ENCODE measurements around the gene SNX10. TPM values are rescaled to one million over a fixed set of nuclear protein-coding genes. Genes with fewer than 3 reads are reported as not detected.

Gene SNX10
- total and polyA plus RNA-seq, 2 of the 8 experiments (the other 6 are each of a cell fraction or from before 2014, with no cell fraction given), result 4.4 to 9.6 TPM

DNA sequence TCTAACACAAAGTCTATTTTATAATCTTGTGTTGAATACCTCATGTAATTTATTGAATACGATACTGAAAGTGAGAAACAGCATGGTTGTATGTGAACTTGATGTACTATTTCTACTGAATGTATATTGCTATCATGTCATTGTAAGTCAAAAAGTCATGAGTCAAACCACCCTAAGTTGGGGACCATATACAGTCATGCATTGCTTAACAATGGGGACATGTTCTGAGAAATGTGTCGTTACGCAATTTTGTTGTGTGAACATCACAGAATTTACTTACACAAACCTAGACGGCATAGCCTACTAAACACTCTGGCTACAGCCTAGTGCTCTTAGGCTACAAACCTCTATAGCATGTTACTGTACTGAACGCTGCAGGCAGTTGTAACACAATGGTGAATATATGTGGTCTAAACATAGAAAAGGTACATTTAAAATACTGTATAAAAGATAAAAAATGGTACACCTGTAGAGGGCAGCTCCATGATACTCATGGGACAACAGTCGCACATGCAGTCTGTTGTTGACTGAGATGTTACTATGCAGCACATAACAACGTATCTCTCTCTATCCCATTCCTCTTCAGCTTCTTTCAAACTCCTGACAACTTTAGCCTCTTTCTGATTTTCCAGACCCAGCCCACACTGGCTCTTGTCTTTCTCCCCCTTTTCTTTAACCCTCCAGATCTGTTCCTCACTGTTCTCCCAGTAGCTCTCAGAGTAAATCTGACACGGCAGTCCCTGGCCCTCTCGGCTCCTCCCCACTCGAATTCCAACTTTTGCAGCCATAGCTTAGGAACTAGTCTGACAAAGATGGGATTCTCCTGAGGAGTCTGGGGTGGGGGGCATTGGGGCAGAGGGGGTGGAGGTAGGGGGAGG, 90.1 kb downstream of the SNX10 start:
- Histone ChIP-seq H3K4me1 (replicated peaks in 1 of 4; ENCODE audit: control insufficient read depth in 3 of 4, insufficient read depth in 4 of 4, low read length in 3 of 4) (peaks cover 0 to 2% (median under 1%) of the 10 kb centered on the region in 4 experiments; a peak in 1 of 7 replicates), H4K8ac (ENCODE audit: extremely low read depth, insufficient read depth, low read length) (no peak overlapping the region; the same call in 1 of the 2 replicates), H2AFZ (ENCODE audit: low read length) (no peak overlapping the region), H2BK120ac (replicated peaks; ENCODE audit: low read depth, low read length) (no peak overlapping the region), H4K5ac (ENCODE audit: insufficient read length, low read depth, low read length) (no peak overlapping the region), H3K4me3 (ENCODE audit: extremely low read depth in 1 of 4, insufficient read depth in 2 of 4, low read depth in 3 of 4, low read length in 4 of 4) (no peak overlapping the region), H3K18ac (ENCODE audit: extremely low read depth, low read length) (no peak overlapping the region), H2BK15ac (ENCODE audit: low read length) (no peak overlapping the region), H3K9ac (replicated peaks in 1 of 4; ENCODE audit: extremely low read depth in 1 of 4, low read depth in 3 of 4, low read length in 3 of 4) (no peak overlapping the region), H2BK12ac (ENCODE audit: low read depth, low read length) (no peak overlapping the region), H2AK5ac (ENCODE audit: low read depth, low read length) (no peak overlapping the region), H3K79me2 (ENCODE audit: control insufficient read depth in 1 of 2, insufficient read depth in 2 of 2, low read length in 2 of 2) (no peaks in the 10 kb centered on the region), H3K36me3 (ENCODE audit: control insufficient read depth in 2 of 4, insufficient read depth in 4 of 4, low read length in 3 of 4) (no peaks in the 10 kb centered on the region), H3K27ac (ENCODE audit: low read depth, low read length) (no peak overlapping the region), H3K27me3 (replicated peaks in 1 of 4; ENCODE audit: control insufficient read depth in 3 of 4, extremely low read depth in 1 of 4, insufficient read depth in 3 of 4, low read length in 3 of 4) (no peaks in the 10 kb centered on the region), H3K4ac (replicated peaks; ENCODE audit: insufficient read length, low read depth, low read length) (no peak overlapping the region), H4K91ac (replicated peaks; ENCODE audit: insufficient read length, low read length) (no peak overlapping the region), H3K9me3 (ENCODE audit: insufficient read depth in 2 of 2, low read depth in 1 of 2, low read length in 1 of 2) (no peaks in the 10 kb centered on the region), H3K4me2 (ENCODE audit: insufficient read depth in 1 of 2, low read depth in 2 of 2, low read length in 2 of 2) (no peak overlapping the region), H3K23ac (ENCODE audit: insufficient read length) (no peak overlapping the region), H2BK20ac (ENCODE audit: low read length) (no peak overlapping the region), H3K23me2 (ENCODE audit: low read depth, low read length) (peaks cover 2% of the 10 kb centered on the region; the same call in 1 of the 2 replicates), H3K79me1 (ENCODE audit: low read depth, low read length) (no peaks in the 10 kb centered on the region), H2BK5ac (ENCODE audit: low read depth, low read length) (no peak overlapping the region), H3K14ac (ENCODE audit: insufficient read length) (no peak overlapping the region), H3K56ac (replicated peaks; ENCODE audit: insufficient read length, low read depth, low read length) (no peak overlapping the region), H4K20me1 (replicated peaks in 1 of 2; ENCODE audit: control insufficient read depth in 1 of 2, insufficient read depth in 2 of 2, low read length in 2 of 2) (no peaks in the 10 kb centered on the region)
- DNase-seq (ENCODE audit: low read depth in 1 of 2, low spot score in 2 of 2) (no peak), FAIRE-seq (no peak)
- ChIA-PET CTCF (ENCODE audit: partially characterized antibody) (interaction anchor here (0.8 to 2.3 kb wide), 7 partner anchors 12 to 762 kb away, joined by 3 to 6 read pairs (median 5); partner anchors contain the start of gene HOXA5), POLR2A (ENCODE audit: partially characterized antibody) (no interaction called here)
- WGBS, 2 experiments (ENCODE audit: extremely low coverage in 1 of 2, insufficient coverage in 1 of 2, insufficient read length in 1 of 2, insufficient replicate concordance in 2 of 2, low coverage in 1 of 2, low lambda C conversion rate in 2 of 2, missing lambda C conversion rate in 1 of 2), result 89% methylated on average over 10 of the region's 10 CpGs; no CpG with 5 or more reads in 1 of the 2 experiments
- TF ChIP-seq TEAD4 (IDR thresholded peaks at IDR 0.05; ENCODE audit: low read depth, low read length), result no peak
- no peak for TF ChIP-seq RXRA (IDR thresholded peaks at IDR 0.05; ENCODE audit: insufficient read depth, low read depth, low read length)
- TF ChIP-seq, protein P1, sequence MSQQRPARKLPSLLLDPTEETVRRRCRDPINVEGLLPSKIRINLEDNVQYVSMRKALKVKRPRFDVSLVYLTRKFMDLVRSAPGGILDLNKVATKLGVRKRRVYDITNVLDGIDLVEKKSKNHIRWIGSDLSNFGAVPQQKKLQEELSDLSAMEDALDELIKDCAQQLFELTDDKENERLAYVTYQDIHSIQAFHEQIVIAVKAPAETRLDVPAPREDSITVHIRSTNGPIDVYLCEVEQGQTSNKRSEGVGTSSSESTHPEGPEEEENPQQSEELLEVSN (IDR thresholded peaks at IDR 0.05), result no peak
- TF ChIP-seq HDAC6 (IDR thresholded peaks at IDR 0.05; ENCODE audit: low read depth, low read length), result no peak
- no peak for TF ChIP-seq POLR2AphosphoS5 (IDR thresholded peaks at IDR 0.05; ENCODE audit: low read depth, low read length)
- no peak for TF ChIP-seq JUND (IDR thresholded peaks at IDR 0.05; ENCODE audit: low read length)
- no peak for TF ChIP-seq CEBPB (IDR thresholded peaks at IDR 0.05; ENCODE audit: low read depth, low read length)
- TF ChIP-seq GABPA (IDR thresholded peaks at IDR 0.05; ENCODE audit: borderline replicate concordance, insufficient read depth, low read length), result no peak
- no peak for TF ChIP-seq SIN3A (conservative IDR thresholded peaks at IDR 0.05 in 1 of 2, IDR thresholded peaks at IDR 0.05 in 1 of 2; ENCODE audit: low read depth in 1 of 2, low read length in 2 of 2)
- TF ChIP-seq KDM5A (IDR thresholded peaks at IDR 0.05; ENCODE audit: low read length), result no peak
- TF ChIP-seq TCF12 (IDR thresholded peaks at IDR 0.05; ENCODE audit: low read depth, low read length), result no peak
- TF ChIP-seq TAF1 (IDR thresholded peaks at IDR 0.05; ENCODE audit: low read depth, low read length), result no peak

Data from H1 (cell line).